GM12865 (cell line): ENCODE results near the gene DERL2.

Experiments used
- DNase-seq: peaks from one replicate; pipeline ENCODE4 v3.0.0; 2010; ENCODE audit warnings: low read depth
- H3K4me3 ChIP-seq: 2 replicates; pipeline ENCODE4 v1.5.1; 2011; ENCODE audit warnings: mild to moderate bottlenecking, low read depth, low read length, control low read depth
- CTCF ChIP-seq: IDR thresholded peaks from 2 replicates; pipeline ENCODE4 v1.5.1; 2011; ENCODE audit warnings: low read length, control low read depth, low read depth, inconsistent platforms; ENCODE audit not compliant: insufficient read depth; ENCODE audit errors: missing control alignments

The DERL2 gene

GRCh38 chr17:5485270-5486205, at the start of gene DERL2:
Gene DERL2 (minus strand): TSS chr17:5486178. CDS start chr17:5486161, 17 bp downstream.
- DNase-seq = no peak
- no peak for TF ChIP-seq CTCF
- H3K4me3 ChIP-seq = peak within 1 kb of the TSS; percentile 99

GRCh38 chr17:5535436-5535835, 49.5 kb upstream of the DERL2 start:
- no peak overlapping the region for H3K4me3 ChIP-seq
- no peak for TF ChIP-seq CTCF
- no peak for DNase-seq

GRCh38 chr17:5533486-5534315, 47.7 kb upstream of the DERL2 start:
- DNase-seq = no peak
- TF ChIP-seq CTCF = no peak
- no peak overlapping the region for H3K4me3 ChIP-seq

- TF ChIP-seq CTCF = no peak
- no peak for DNase-seq
These were observed 46.6 kb upstream of the DERL2 start for GRCh38 chr17:5532581-5532980.

GRCh38 chr17:5531085-5531418, 45.1 kb upstream of the DERL2 start:
- no peak for TF ChIP-seq CTCF
- H3K4me3 ChIP-seq = no peak overlapping the region
- no peak for DNase-seq

More at GRCh38 chr17:5532581-5532980, 46.6 kb upstream of the DERL2 start:
- no peak overlapping the region for H3K4me3 ChIP-seq

GRCh38 chr17:5530265-5531084, 44.5 kb upstream of the DERL2 start:
- TF ChIP-seq CTCF = no peak

More at GRCh38 chr17:5530265-5531084, 44.5 kb upstream of the DERL2 start:
- DNase-seq = no peak
- H3K4me3 ChIP-seq = no peak overlapping the region
